GM12878 (cell line): ENCODE data around the gene AP4S1. TPM values are rescaled to one million over a fixed set of nuclear protein-coding genes. Genes with fewer than 3 reads are reported as not detected.

ENCODE experiments used
- ATAC-seq: fragments of 200-7000 bp; cut with Tn5 transposase; 3 replicates; pipeline ENCODE4 v1.9.1; 2020; ENCODE audit warnings: mild to moderate bottlenecking, moderate library complexity
- BruUV-seq: library from RNA; stranded (reverse); fragments of 400-500 nt; replicated peaks from 2 replicates; lab custom pipeline; 2021; lab: Mats Ljungman, UMichigan
- CTCF ChIA-PET: fragments of 300-600 bp; sonication (Branson Sonifier 250); formaldehyde crosslinking; extraction: SDS; loops from one replicate; lab custom pipeline; 2021; ENCODE audit warnings: inconsistent platforms; lab: Yijun Ruan, JAX
- POLR2A ChIA-PET: fragments of 350-600 bp; formaldehyde crosslinking; extraction: SDS; loops from one replicate; lab custom pipeline; 2021; ENCODE audit warnings: inconsistent platforms; lab: Charles Lee
- RAD21 ChIA-PET: fragments of 300-600 bp; sonication (Branson Sonifier 250); formaldehyde crosslinking; loops from one replicate; lab custom pipeline; 2023; ENCODE audit warnings: antibody characterized with exemption; ENCODE audit not compliant: unreplicated experiment; lab: Charles Lee
- SMC1A ChIA-PET: fragments of 300-600 bp; sonication (Branson Sonifier 250); formaldehyde crosslinking; loops from one replicate; lab custom pipeline; 2023; ENCODE audit not compliant: unreplicated experiment, uncharacterized antibody; lab: Charles Lee
- DNase-seq: peaks from one replicate; pipeline ENCODE4 v3.0.0-alpha.2; 2011; ENCODE audit warnings: low read depth, low spot score
- FAIRE-seq: peaks from 3 replicates; lab custom pipeline; 2011; peaks lifted over from hg19 to GRCh38; lab: Jason Lieb, UNC
- H2AFZ ChIP-seq: 2 replicates; pipeline ENCODE4 v1.6.0; 2011; ENCODE audit warnings: low read depth, low read length, control low read depth; ENCODE audit not compliant: control insufficient read depth
- H3K27ac ChIP-seq: 2 replicates; pipeline ENCODE4 v1.5.1; 2011; ENCODE audit warnings: control low read depth; ENCODE audit not compliant: control insufficient read depth, insufficient read depth
- H3K27me3 ChIP-seq, 2 experiments: replicated peaks in 1 of 2; 2 replicates each; pipeline versions ENCODE4 v1.6.0 to v1.6.1; 2011; ENCODE audit warnings: low read length in 1 of 2; ENCODE audit not compliant: control insufficient read depth in 2 of 2, insufficient read depth in 2 of 2
- H3K36me3 ChIP-seq, 2 experiments: 2 replicates each; pipeline ENCODE4 v1.5.1; 2011; ENCODE audit warnings: low read length in 1 of 2; ENCODE audit not compliant: control insufficient read depth in 2 of 2, insufficient read depth in 2 of 2
- H3K4me1 ChIP-seq: 2 replicates; pipeline ENCODE4 v1.6.1; 2011; ENCODE audit warnings: mild to moderate bottlenecking, low read length, moderate library complexity, mixed read lengths; ENCODE audit not compliant: control insufficient read depth, insufficient read depth
- H3K4me2 ChIP-seq: 2 replicates; pipeline ENCODE4 v1.6.0; 2011; ENCODE audit warnings: control low read depth; ENCODE audit not compliant: control insufficient read depth, insufficient read depth
- H3K4me3 ChIP-seq: fragments of 200-600 bp; sonication (generic); 2 replicates; pipeline ENCODE4 v1.5.1; 2016
- H3K79me2 ChIP-seq: 2 replicates; pipeline ENCODE4 v1.6.0; 2011; ENCODE audit warnings: low read length; ENCODE audit not compliant: control insufficient read depth, insufficient read depth
- H3K9ac ChIP-seq: 2 replicates; pipeline ENCODE4 v1.8.0; 2011; ENCODE audit warnings: low read length, control low read depth, mixed read lengths; ENCODE audit not compliant: control insufficient read depth, insufficient read depth
- H3K9me3 ChIP-seq: replicated peaks from 3 replicates; pipeline ENCODE4 v1.5.1; 2011; ENCODE audit warnings: mild to moderate bottlenecking, low read length; ENCODE audit not compliant: control insufficient read depth, insufficient read depth
- H4K20me1 ChIP-seq: 2 replicates; pipeline ENCODE4 v1.6.0; 2011; ENCODE audit not compliant: control insufficient read depth, insufficient read depth
- ATF2 ChIP-seq: IDR thresholded peaks from 2 replicates; pipeline ENCODE4 v1.6.1; 2012; ENCODE audit warnings: low read length, inconsistent platforms
- BACH1 ChIP-seq: fragments of 450-650 bp; IDR thresholded peaks from 2 replicates; pipeline ENCODE4 v1.6.1; 2017; ENCODE audit warnings: mild to moderate bottlenecking, borderline replicate concordance
- CBX5 ChIP-seq: sonication (generic); IDR thresholded peaks from 2 replicates; pipeline ENCODE4 v1.6.1; 2016; ENCODE audit warnings: low read depth, moderate library complexity, mild to moderate bottlenecking, inconsistent platforms
- E4F1 ChIP-seq: fragments of 450-650 bp; IDR thresholded peaks from 2 replicates; pipeline ENCODE4 v1.6.1; 2018; ENCODE audit warnings: borderline replicate concordance, mild to moderate bottlenecking; ENCODE audit not compliant: partially characterized antibody
- FOXK2 ChIP-seq: fragments of 450-650 bp; IDR thresholded peaks from 2 replicates; pipeline ENCODE4 v1.6.1; 2017; ENCODE audit warnings: mild to moderate bottlenecking, moderate library complexity
- IKZF1 ChIP-seq: fragments of 450-650 bp; conservative IDR thresholded peaks from 2 replicates; pipeline ENCODE4 v1.6.1; 2017; ENCODE audit warnings: antibody characterized with exemption, mild to moderate bottlenecking
- KDM1A ChIP-seq: fragments of 200-600 bp; sonication (generic); IDR thresholded peaks from 2 replicates; pipeline ENCODE4 v1.6.1; 2016; ENCODE audit warnings: borderline replicate concordance
- MYB ChIP-seq: fragments of 150-350 bp; IDR thresholded peaks from 2 replicates; pipeline ENCODE4 v1.6.1; 2014; ENCODE audit warnings: mild to moderate bottlenecking, low read depth, low read length, borderline replicate concordance
- SMAD5 ChIP-seq: IDR thresholded peaks from 2 replicates; pipeline ENCODE4 v1.6.1; 2016; ENCODE audit warnings: antibody characterized with exemption, low read depth
- SMC3 ChIP-seq: IDR thresholded peaks from 2 replicates; pipeline ENCODE4 v1.6.1; 2011; ENCODE audit warnings: low read length, improper control_type of control experiment, borderline replicate concordance
- SPI1 ChIP-seq: IDR thresholded peaks from 2 replicates; pipeline ENCODE4 v1.6.1; 2011; ENCODE audit warnings: low read depth, mild to moderate bottlenecking, low read length, moderate library complexity, borderline replicate concordance; ENCODE audit not compliant: insufficient read depth
- STAT1 ChIP-seq: fragments of 450-650 bp; conservative IDR thresholded peaks from 2 replicates; pipeline ENCODE4 v1.6.1; 2014; ENCODE audit warnings: antibody characterized with exemption, mild to moderate bottlenecking
- TCF3 ChIP-seq: IDR thresholded peaks from 2 replicates; pipeline ENCODE4 v1.6.1; 2012; ENCODE audit warnings: low read depth, mild to moderate bottlenecking, low read length, borderline replicate concordance; ENCODE audit not compliant: insufficient read depth
- WGBS: methylation state at CpG from one replicate; pipeline ENCODE4 v1.1.6; 2016; ENCODE audit warnings: low lambda C conversion rate; ENCODE audit not compliant: insufficient replicate concordance, insufficient coverage; ENCODE audit errors: missing lambda C conversion rate; 5-methylcytosine and 5-hydroxymethylcytosine counted together
- in situ Hi-C: fragments of 300-500 bp; cut with MboI; formaldehyde crosslinking; loops from 9 replicates; pipeline ENCODE4 v1.14.3; 2018; ENCODE audit warnings: mixed read lengths
- intact Hi-C: fragments of 100-400 bp; cut with micrococcal nuclease; formaldehyde crosslinking; loops from one replicate; pipeline ENCODE4 v1.14.2; 2022; ENCODE audit not compliant: unreplicated experiment
- polyA plus RNA-seq, 11 experiments: library from polyadenylated mRNA; depleted of rRNA in 4 of 11; unstranded in 6 of 11; stranded (reverse) in 5 of 11; fragments of >200 nt; fragmentation: Nextera tagmentation in 4 of 11; fragmentation: Illumina TruSeq in 1 of 11; extraction: Ambion mirVana in 4 of 11; extraction: Trizol in 1 of 11; gene quantifications; 1 replicate in 1 of 11; 2 replicates in 10 of 11; pipeline versions ENCODE4 v1.2.1 to v1.2.3, GENCODE V29; 2011 to 2016; ENCODE audit warnings: inconsistent platforms in 2 of 11, missing spikeins in 2 of 11, low read depth in 1 of 11
- total RNA-seq, 4 experiments: library from RNA; depleted of rRNA in 3 of 4; stranded (reverse); fragments of >200 nt in 3 of 4; fragmentation: Illumina TruSeq in 1 of 4; extraction: Trizol in 1 of 4; gene quantifications; 2 replicates each; pipeline versions ENCODE4 v1.2.1 to v1.2.3, GENCODE V29; 2013 to 2021
- TF ChIP-seq, protein P1 (sequence below): fragments of 450-650 bp; IDR thresholded peaks from 2 replicates; pipeline ENCODE4 v1.6.1; 2016; ENCODE audit warnings: mild to moderate bottlenecking
- TF ChIP-seq, protein P2 (sequence below): IDR thresholded peaks from 2 replicates; pipeline ENCODE4 v1.6.1; 2012; ENCODE audit warnings: low read depth, low read length, improper control_type of control experiment
- TF ChIP-seq, protein P3 (sequence below): IDR thresholded peaks from 2 replicates; pipeline ENCODE4 v1.6.1; 2012; ENCODE audit warnings: low read depth, low read length, improper control_type of control experiment

Gene AP4S1
- total and polyA plus RNA-seq, 10 of the 15 experiments (the other 5 are each of a cell fraction or from before 2014, with no cell fraction given), result 3.6 to 9.0 (median 5.7) TPM

DNA sequence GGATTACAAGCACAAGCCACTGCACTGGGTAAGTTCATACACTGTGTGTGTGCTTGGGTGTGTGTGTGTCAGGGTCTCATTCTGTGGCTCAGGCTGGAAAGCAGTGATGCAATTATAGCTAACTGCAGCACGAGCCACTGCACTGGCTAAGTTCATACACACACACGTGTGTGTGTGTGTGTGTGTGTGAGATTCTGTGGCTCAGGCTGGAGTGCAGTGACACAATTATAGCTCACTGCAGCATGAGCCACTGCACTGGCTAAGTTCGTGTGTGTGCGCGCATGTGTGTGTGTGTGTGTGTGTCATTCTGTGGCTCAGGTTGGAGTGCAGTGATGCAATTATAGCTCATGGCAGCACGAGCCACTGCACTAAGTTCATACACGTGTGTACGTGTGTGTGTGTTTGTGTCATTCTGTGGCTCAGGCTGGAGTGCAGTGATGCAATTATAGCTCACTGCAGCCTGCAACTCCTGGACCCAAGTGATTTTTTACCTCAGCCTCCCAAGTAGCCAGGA is 96.7 kb downstream of the AP4S1 start (continued):
- TF ChIP-seq ATF2 (no peak), SMAD5 (no peak), MYB (no peak), TCF3 (0 out of 2 replicates have a peak, but pooled peaks have one; percentile 5)
- TF ChIP-seq, protein P1, sequence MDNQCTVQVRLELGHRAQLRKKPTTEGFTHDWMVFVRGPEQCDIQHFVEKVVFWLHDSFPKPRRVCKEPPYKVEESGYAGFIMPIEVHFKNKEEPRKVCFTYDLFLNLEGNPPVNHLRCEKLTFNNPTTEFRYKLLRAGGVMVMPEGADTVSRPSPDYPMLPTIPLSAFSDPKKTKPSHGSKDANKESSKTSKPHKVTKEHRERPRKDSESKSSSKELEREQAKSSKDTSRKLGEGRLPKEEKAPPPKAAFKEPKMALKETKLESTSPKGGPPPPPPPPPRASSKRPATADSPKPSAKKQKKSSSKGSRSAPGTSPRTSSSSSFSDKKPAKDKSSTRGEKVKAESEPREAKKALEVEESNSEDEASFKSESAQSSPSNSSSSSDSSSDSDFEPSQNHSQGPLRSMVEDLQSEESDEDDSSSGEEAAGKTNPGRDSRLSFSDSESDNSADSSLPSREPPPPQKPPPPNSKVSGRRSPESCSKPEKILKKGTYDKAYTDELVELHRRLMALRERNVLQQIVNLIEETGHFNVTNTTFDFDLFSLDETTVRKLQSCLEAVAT, result no peak

- Histone ChIP-seq H3K36me3 (peaks cover 8 to 43% of the 10 kb centered on the region in 2 experiments), H2AFZ (no peak overlapping the region), H3K9me3 (no peaks in the 10 kb centered on the region), H3K27ac (no peak overlapping the region), H3K27me3 (no peaks in the 10 kb centered on the region), H4K20me1 (no peaks in the 10 kb centered on the region), H3K4me3 (no peak overlapping the region), H3K4me1 (no peaks in the 10 kb centered on the region), H3K9ac (no peak overlapping the region), H3K4me2 (no peak overlapping the region), H3K79me2 (no peaks in the 10 kb centered on the region)
- in situ Hi-C loops (no loop called here), intact Hi-C loops (no loop called here)
- POLR2A ChIA-PET, result no interaction called here
- CTCF ChIA-PET, result interaction anchor here (1.2 kb wide), 1 partner anchor 9 kb away, joined by 3 read pairs; no protein-coding TSS in a partner anchor
- SMC1A ChIA-PET, result no interaction called here
- no TSS peak for BruUV-seq
- FAIRE-seq, result no peak
- 89% methylated on average over 4 of the region's 4 CpGs for WGBS
- DNase-seq, result no peak
- ATAC-seq, result no peak
- RAD21 ChIA-PET, result no interaction called here
- no peak for TF ChIP-seq SPI1
- TF ChIP-seq BACH1, result no peak
- no peak for TF ChIP-seq FOXK2
- no peak for TF ChIP-seq IKZF1
- no peak for TF ChIP-seq KDM1A
- no peak for TF ChIP-seq CBX5
- TF ChIP-seq E4F1, result no peak
- no peak for TF ChIP-seq STAT1
- TF ChIP-seq, protein P2, sequence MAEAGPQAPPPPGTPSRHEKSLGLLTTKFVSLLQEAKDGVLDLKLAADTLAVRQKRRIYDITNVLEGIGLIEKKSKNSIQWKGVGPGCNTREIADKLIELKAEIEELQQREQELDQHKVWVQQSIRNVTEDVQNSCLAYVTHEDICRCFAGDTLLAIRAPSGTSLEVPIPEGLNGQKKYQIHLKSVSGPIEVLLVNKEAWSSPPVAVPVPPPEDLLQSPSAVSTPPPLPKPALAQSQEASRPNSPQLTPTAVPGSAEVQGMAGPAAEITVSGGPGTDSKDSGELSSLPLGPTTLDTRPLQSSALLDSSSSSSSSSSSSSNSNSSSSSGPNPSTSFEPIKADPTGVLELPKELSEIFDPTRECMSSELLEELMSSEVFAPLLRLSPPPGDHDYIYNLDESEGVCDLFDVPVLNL, result no peak
- no peak for TF ChIP-seq SMC3
- TF ChIP-seq, protein P3, sequence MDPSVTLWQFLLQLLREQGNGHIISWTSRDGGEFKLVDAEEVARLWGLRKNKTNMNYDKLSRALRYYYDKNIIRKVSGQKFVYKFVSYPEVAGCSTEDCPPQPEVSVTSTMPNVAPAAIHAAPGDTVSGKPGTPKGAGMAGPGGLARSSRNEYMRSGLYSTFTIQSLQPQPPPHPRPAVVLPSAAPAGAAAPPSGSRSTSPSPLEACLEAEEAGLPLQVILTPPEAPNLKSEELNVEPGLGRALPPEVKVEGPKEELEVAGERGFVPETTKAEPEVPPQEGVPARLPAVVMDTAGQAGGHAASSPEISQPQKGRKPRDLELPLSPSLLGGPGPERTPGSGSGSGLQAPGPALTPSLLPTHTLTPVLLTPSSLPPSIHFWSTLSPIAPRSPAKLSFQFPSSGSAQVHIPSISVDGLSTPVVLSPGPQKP, result no peak
Observed at GRCh38 chr14:31122921-31123320, 97.5 kb downstream of the AP4S1 start.
